ENCODE results near the gene MAGEB17.

- TF ChIP-seq CTCF (IDR thresholded peaks at IDR 0.05; ENCODE audit: poor library complexity, severe bottlenecking) (no peak), EZH2 (IDR thresholded peaks at IDR 0.05; ENCODE audit: borderline replicate concordance, insufficient read depth, low read length, poor library complexity, severe bottlenecking) (no peak), TAF1 (IDR thresholded peaks at IDR 0.05; ENCODE audit: low read depth) (no peak), EP300 (conservative IDR thresholded peaks at IDR 0.05; ENCODE audit: poor library complexity, severe bottlenecking) (no peak), MXI1 (conservative IDR thresholded peaks at IDR 0.05; ENCODE audit: poor library complexity, severe bottlenecking) (no peak), SMC3 (conservative IDR thresholded peaks at IDR 0.05; ENCODE audit: poor library complexity) (no peak), REST (IDR thresholded peaks at IDR 0.05; ENCODE audit: borderline replicate concordance) (no peak)
Observed at GRCh38 chrX:16130707-16131106, 36.6 kb upstream of the MAGEB17 start.
